Upper lobe of left lung (tissue), 6 donors: Measurements from ENCODE around the gene GOT1. TPM values are rescaled to one million over a fixed set of nuclear protein-coding genes. Genes with fewer than 3 reads are reported as not detected.

ENCODE experiments used
- ATAC-seq, 2 donors: fragments of 200-7000 bp; cut with Tn5 transposase; one replicate each; pipeline ENCODE4 v1.9.1; 2022; ENCODE audit warnings: mild to moderate bottlenecking in 2 of 2, moderate library complexity in 2 of 2; ENCODE audit not compliant: low FRiP score in 2 of 2
- DNase-seq, 2 donors: peaks; one replicate each; pipeline ENCODE4 v3.0.0-alpha.2; 2019 to 2020
- H3K27ac ChIP-seq, 4 donors: fragments of 200-600 bp; sonication (generic); one replicate each; pipeline ENCODE4 v1.5.1; 2016 to 2019
- H3K27me3 ChIP-seq, 4 donors: fragments of 200-600 bp; sonication (generic); one replicate each; pipeline ENCODE4 v1.5.1; 2017 to 2019
- H3K36me3 ChIP-seq, 4 donors: fragments of 200-600 bp; sonication (generic); one replicate each; pipeline ENCODE4 v1.5.1; 2016 to 2019
- H3K4me1 ChIP-seq, 4 donors: fragments of 200-600 bp; sonication (generic); one replicate each; pipeline ENCODE4 v1.5.1; 2018 to 2019
- H3K4me3 ChIP-seq, 4 donors: fragments of 200-600 bp; sonication (generic); one replicate each; pipeline ENCODE4 v1.5.1; 2017 to 2019; ENCODE audit warnings: mild to moderate bottlenecking in 2 of 4, moderate library complexity in 1 of 4
- H3K9me3 ChIP-seq, 4 donors: fragments of 200-600 bp; sonication (generic); one replicate each; pipeline ENCODE4 v1.5.1; 2018 to 2019
- CTCF ChIP-seq, 6 experiments: fragments of 450-650 bp in 4 of 6; fragments of 200-600 bp in 2 of 6; sonication (generic) in 2 of 6; IDR thresholded peaks; one replicate each; pipeline ENCODE4 v1.5.1; 2016 to 2019; ENCODE audit warnings: antibody characterized with exemption in 6 of 6
- EP300 ChIP-seq, 4 donors: sonication (generic); formaldehyde crosslinking; IDR thresholded peaks; one replicate each; pipeline ENCODE4 v1.5.1; 2017; ENCODE audit warnings: antibody characterized with exemption in 4 of 4, control low read depth in 2 of 4
- POLR2A ChIP-seq, 4 donors: fragments of 450-650 bp; IDR thresholded peaks; one replicate each; pipeline ENCODE4 v1.5.1; 2016 to 2017; ENCODE audit warnings: antibody characterized with exemption in 4 of 4, mild to moderate bottlenecking in 2 of 4
- POLR2AphosphoS5 ChIP-seq, 2 donors: sonication (generic); formaldehyde crosslinking; IDR thresholded peaks; one replicate each; pipeline ENCODE4 v1.5.1; 2017; ENCODE audit warnings: antibody characterized with exemption in 2 of 2
- WGBS, 2 donors: methylation state at CpG; one replicate each; pipeline ENCODE4 v1.1.5; 2017 to 2018; 5-methylcytosine and 5-hydroxymethylcytosine counted together
- total RNA-seq, 6 donors: library from RNA; depleted of rRNA in 4 of 6; stranded (reverse); fragments of >200 nt in 4 of 6; gene quantifications; one replicate each; pipeline versions ENCODE4 v1.1.0 to v1.2.1, GENCODE V29; 2016 to 2021
- donor health status: DM: no; HTN: no; CAD: no; lungs with moderate emphysema.
- donor health status: DM: no; HTN: yes; CAD: no; lungs with severe emphysema.

The GOT1 gene
- total RNA-seq, 6 donors from 2014 or later, result 13.1 to 46.8 (median 25.7) TPM

- no peaks in the 10 kb centered on the region for H3K27me3 ChIP-seq
- H3K36me3 ChIP-seq, result no peaks in the 10 kb centered on the region
- H3K4me3 ChIP-seq, result no peak overlapping the region
- 88 to 100% methylated on average over 2 of the region's 2 CpGs for WGBS, 2 donors
- TF ChIP-seq EP300 (IDR thresholded peaks at IDR 0.05) (no peak), POLR2A (IDR thresholded peaks at IDR 0.05) (no peak), CTCF (IDR thresholded peaks at IDR 0.05) (no peak), POLR2AphosphoS5 (IDR thresholded peaks at IDR 0.05) (no peak)
- ATAC-seq (no peak), DNase-seq (no peak)
- no peaks in the 10 kb centered on the region for H3K9me3 ChIP-seq
- peaks cover 0 to under 1% (median 0%) of the 10 kb centered on the region in 4 donors for H3K4me1 ChIP-seq
- no peak overlapping the region for H3K27ac ChIP-seq
Measured at GRCh38 chr10:99461230-99461629, 30.8 kb upstream of the GOT1 start.

GRCh38 chr10:99460070-99460469 lies 29.6 kb upstream of the GOT1 start:
- WGBS, 2 donors, result 75 to 83% methylated on average over 5 of the region's 5 CpGs
- no peak overlapping the region for H3K4me3 ChIP-seq

GRCh38 chr10:99459217-99459616 lies 28.8 kb upstream of the GOT1 start:
- Histone ChIP-seq H3K27me3 (no peaks in the 10 kb centered on the region), H3K4me3 (no peak overlapping the region), H3K36me3 (no peaks in the 10 kb centered on the region), H3K27ac (no peak overlapping the region), H3K4me1 (no peaks in the 10 kb centered on the region), H3K9me3 (no peaks in the 10 kb centered on the region)
- TF ChIP-seq POLR2A (IDR thresholded peaks at IDR 0.05) (no peak), POLR2AphosphoS5 (IDR thresholded peaks at IDR 0.05) (no peak), EP300 (IDR thresholded peaks at IDR 0.05) (no peak), CTCF (IDR thresholded peaks at IDR 0.05) (no peak)
- no peak for ATAC-seq
- 70 to 86% methylated on average over 2 of the region's 2 CpGs for WGBS, 2 donors
- DNase-seq, result no peak

More at GRCh38 chr10:99460070-99460469, 29.6 kb upstream of the GOT1 start:
- TF ChIP-seq POLR2AphosphoS5 (IDR thresholded peaks at IDR 0.05), result no peak
- TF ChIP-seq POLR2A (IDR thresholded peaks at IDR 0.05), result no peak
- TF ChIP-seq EP300 (IDR thresholded peaks at IDR 0.05), result no peak
- TF ChIP-seq CTCF (IDR thresholded peaks at IDR 0.05), result no peak
- H3K9me3 ChIP-seq, result no peaks in the 10 kb centered on the region
- no peaks in the 10 kb centered on the region for H3K4me1 ChIP-seq
- no peaks in the 10 kb centered on the region for H3K27me3 ChIP-seq
- H3K27ac ChIP-seq, result no peak overlapping the region
- no peaks in the 10 kb centered on the region for H3K36me3 ChIP-seq
- DNase-seq, result no peak
- no peak for ATAC-seq

GRCh38 chr10:99457813-99458212 lies 27.4 kb upstream of the GOT1 start:
- DNase-seq (no peak), ATAC-seq (no peak)
- Histone ChIP-seq H3K36me3 (no peaks in the 10 kb centered on the region), H3K9me3 (no peaks in the 10 kb centered on the region), H3K27me3 (no peaks in the 10 kb centered on the region), H3K4me1 (no peaks in the 10 kb centered on the region), H3K4me3 (no peak overlapping the region), H3K27ac (no peak overlapping the region)
- 46 to 49% methylated on average over 2 of the region's 2 CpGs for WGBS, 2 donors
- no peak for TF ChIP-seq POLR2AphosphoS5 (IDR thresholded peaks at IDR 0.05)
- no peak for TF ChIP-seq POLR2A (IDR thresholded peaks at IDR 0.05)
- TF ChIP-seq CTCF (IDR thresholded peaks at IDR 0.05), result no peak
- TF ChIP-seq EP300 (IDR thresholded peaks at IDR 0.05), result no peak

- ATAC-seq, result no peak
- 85 to 94% methylated on average over 2 of the region's 2 CpGs for WGBS, 2 donors
- H3K27me3 ChIP-seq, result no peaks in the 10 kb centered on the region
Measured at GRCh38 chr10:99456931-99457288, 26.5 kb upstream of the GOT1 start.

More at GRCh38 chr10:99456931-99457288, 26.5 kb upstream of the GOT1 start:
- no peak for TF ChIP-seq POLR2AphosphoS5 (IDR thresholded peaks at IDR 0.05)
- no peak for TF ChIP-seq CTCF (IDR thresholded peaks at IDR 0.05)
- no peak for TF ChIP-seq POLR2A (IDR thresholded peaks at IDR 0.05)
- no peak for TF ChIP-seq EP300 (IDR thresholded peaks at IDR 0.05)
- no peak for DNase-seq
- Histone ChIP-seq H3K36me3 (no peaks in the 10 kb centered on the region), H3K4me1 (no peaks in the 10 kb centered on the region), H3K9me3 (no peaks in the 10 kb centered on the region), H3K4me3 (no peak overlapping the region), H3K27ac (no peak overlapping the region)
